Common myeloid progenitor, CD34-positive (primary cell): ENCODE results near the gene SPEF2.

ENCODE experiments used
- CTCF ChIA-PET: fragments of 350-600 bp; sonication (Branson Sonifier 250); formaldehyde crosslinking; loops from one replicate; lab custom pipeline; 2021; ENCODE audit warnings: antibody characterized with exemption; lab: Charles Lee
- POLR2A ChIA-PET: fragments of 350-600 bp; sonication (Branson Sonifier 250); formaldehyde crosslinking; loops from one replicate; lab custom pipeline; 2021; ENCODE audit warnings: antibody characterized with exemption; lab: Charles Lee
- DNase-seq, 3 donors: peaks; one replicate each; pipeline versions ENCODE4 v3.0.0 to v3.0.0-alpha.2; 2013
- H3K27ac ChIP-seq, 2 experiments: 1 replicate in 1 of 2; 2 replicates in 1 of 2; pipeline ENCODE4 v1.7.0; 2013; ENCODE audit warnings: inconsistent platforms in 2 of 2, low read length in 2 of 2, mild to moderate bottlenecking in 2 of 2, low read depth in 1 of 2, moderate library complexity in 1 of 2; ENCODE audit not compliant: severe bottlenecking in 2 of 2, insufficient read depth in 1 of 2, poor library complexity in 1 of 2
- H3K27me3 ChIP-seq, 5 experiments: replicated peaks in 2 of 5; 1 replicate in 3 of 5; 2 replicates in 2 of 5; pipeline versions ENCODE4 v1.6.1 to v1.7.0; 2013; ENCODE audit warnings: low read length in 4 of 5, mild to moderate bottlenecking in 2 of 5, moderate library complexity in 2 of 5, inconsistent platforms in 1 of 5; ENCODE audit not compliant: insufficient read depth in 5 of 5, control insufficient read depth in 4 of 5
- H3K36me3 ChIP-seq, 4 experiments: 1 replicate in 2 of 4; 2 replicates in 2 of 4; pipeline versions ENCODE4 v1.6.1 to v1.7.0; 2013; ENCODE audit warnings: low read length in 3 of 4, control low read depth in 1 of 4, mild to moderate bottlenecking in 1 of 4; ENCODE audit not compliant: control insufficient read depth in 4 of 4, insufficient read depth in 4 of 4
- H3K4me1 ChIP-seq, 4 experiments: 1 replicate in 3 of 4; 2 replicates in 1 of 4; pipeline versions ENCODE4 v1.6.1 to v1.7.1; 2013; ENCODE audit warnings: low read length in 3 of 4, mild to moderate bottlenecking in 3 of 4, control low read depth in 1 of 4, inconsistent platforms in 1 of 4, moderate library complexity in 1 of 4; ENCODE audit not compliant: control insufficient read depth in 4 of 4, insufficient read depth in 4 of 4; ENCODE audit errors: control extremely low read depth in 1 of 4
- H3K4me3 ChIP-seq, 7 experiments: 1 replicate in 4 of 7; 2 replicates in 3 of 7; pipeline versions ENCODE4 v1.5.1 to v1.7.0; 2013; ENCODE audit warnings: mild to moderate bottlenecking in 7 of 7, low read length in 6 of 7, moderate library complexity in 6 of 7, inconsistent platforms in 2 of 7, low read depth in 2 of 7, control low read depth in 1 of 7; ENCODE audit not compliant: insufficient read depth in 4 of 7, control insufficient read depth in 1 of 7; ENCODE audit errors: extremely low read depth in 1 of 7
- H3K9me3 ChIP-seq, 5 experiments: 1 replicate in 4 of 5; 2 replicates in 1 of 5; pipeline versions ENCODE4 v1.6.1 to v1.7.1; 2013; ENCODE audit warnings: low read length in 4 of 5, mild to moderate bottlenecking in 2 of 5, inconsistent platforms in 1 of 5, low read depth in 1 of 5, moderate library complexity in 1 of 5; ENCODE audit not compliant: control insufficient read depth in 4 of 5, insufficient read depth in 2 of 5; ENCODE audit errors: control extremely low read depth in 1 of 5
- WGBS: methylation state at CpG from one replicate; pipeline ENCODE4 v1.1.5; 2013; ENCODE audit not compliant: insufficient coverage; 5-methylcytosine and 5-hydroxymethylcytosine counted together

The SPEF2 gene

GRCh38 chr5:35780236-35780635, 162.6 kb downstream of the SPEF2 start:
- no peak for DNase-seq
- ChIA-PET CTCF (interaction anchor here (0.7 to 9.0 kb wide), 8 partner anchors 11 to 168 kb away, joined by 3 to 127 read pairs (median 4); no protein-coding TSS in a partner anchor), POLR2A (interaction anchor here (0.9 kb wide), 1 partner anchor 120 kb away, joined by 3 read pairs; no protein-coding TSS in a partner anchor)
- no peaks in the 10 kb centered on the region for H3K9me3 ChIP-seq
- WGBS = 92% methylated on average over 4 of the region's 6 CpGs
- peaks cover 0 to 14% (median 7%) of the 10 kb centered on the region in 4 experiments for H3K4me1 ChIP-seq
- no peaks in the 10 kb centered on the region for H3K27me3 ChIP-seq
- H3K36me3 ChIP-seq = no peaks in the 10 kb centered on the region
- H3K4me3 ChIP-seq = no peak overlapping the region
- H3K27ac ChIP-seq = no peak overlapping the region

DNA sequence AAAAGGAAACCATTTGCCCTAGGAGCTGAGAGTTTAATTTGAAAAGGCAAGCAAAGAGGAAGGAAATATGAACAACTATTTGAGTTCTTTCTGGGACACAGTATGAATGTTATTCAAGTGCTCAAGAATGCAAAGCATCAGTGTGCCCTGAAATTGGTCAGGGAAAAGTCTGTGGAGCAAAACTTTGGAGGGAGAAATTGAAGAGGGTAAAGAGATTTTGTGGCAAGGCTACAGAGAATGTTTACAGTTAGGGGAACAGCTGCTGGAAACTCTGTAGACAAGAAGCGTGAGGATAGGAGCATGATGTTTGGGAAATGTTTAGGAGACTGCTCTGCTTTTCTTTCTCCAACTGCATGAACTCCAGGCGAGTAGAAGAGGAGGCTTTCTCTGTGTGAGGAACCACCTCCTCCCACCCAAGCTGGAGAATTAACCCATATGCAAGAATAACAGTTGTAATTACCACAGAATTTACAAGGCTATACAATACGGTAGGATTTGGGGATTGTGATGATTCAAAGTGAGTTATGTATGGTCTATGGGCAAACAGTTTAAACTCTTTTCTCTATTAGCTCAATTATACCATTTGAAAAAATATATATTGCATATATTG, 163.6 kb downstream of the SPEF2 start:
- Histone ChIP-seq H3K9me3 (no peaks in the 10 kb centered on the region), H3K27ac (no peak overlapping the region), H3K36me3 (no peaks in the 10 kb centered on the region), H3K4me3 (no peak overlapping the region), H3K27me3 (no peaks in the 10 kb centered on the region), H3K4me1 (peaks cover 0 to 14% (median 7%) of the 10 kb centered on the region in 4 experiments)
- no peak for DNase-seq
- POLR2A ChIA-PET = interaction anchor here (0.9 kb wide), 1 partner anchor 121 kb away, joined by 3 read pairs; no protein-coding TSS in a partner anchor
- CTCF ChIA-PET = interaction anchor here (0.7 to 9.0 kb wide), 7 partner anchors 41 to 169 kb away, joined by 3 to 127 read pairs (median 4); no protein-coding TSS in a partner anchor
- WGBS = no CpG with 5 or more reads among the region's 3 CpGs

- ChIA-PET CTCF (interaction anchor here (9.0 kb wide), 1 partner anchor 143 kb away, joined by 127 read pairs; no protein-coding TSS in a partner anchor), POLR2A (no interaction called here)
- H3K9me3 ChIP-seq = no peaks in the 10 kb centered on the region
- H3K36me3 ChIP-seq = no peaks in the 10 kb centered on the region
- DNase-seq = no peak
- H3K4me3 ChIP-seq = no peak overlapping the region
- H3K27me3 ChIP-seq = no peaks in the 10 kb centered on the region
- H3K27ac ChIP-seq = no peak overlapping the region
- peaks cover 0 to 14% (median 7%) of the 10 kb centered on the region in 4 experiments for H3K4me1 ChIP-seq
- WGBS = 100% methylated on average over 1 of the region's 1 CpG
Measured at GRCh38 chr5:35783551-35783950, 165.9 kb downstream of the SPEF2 start.

DNA sequence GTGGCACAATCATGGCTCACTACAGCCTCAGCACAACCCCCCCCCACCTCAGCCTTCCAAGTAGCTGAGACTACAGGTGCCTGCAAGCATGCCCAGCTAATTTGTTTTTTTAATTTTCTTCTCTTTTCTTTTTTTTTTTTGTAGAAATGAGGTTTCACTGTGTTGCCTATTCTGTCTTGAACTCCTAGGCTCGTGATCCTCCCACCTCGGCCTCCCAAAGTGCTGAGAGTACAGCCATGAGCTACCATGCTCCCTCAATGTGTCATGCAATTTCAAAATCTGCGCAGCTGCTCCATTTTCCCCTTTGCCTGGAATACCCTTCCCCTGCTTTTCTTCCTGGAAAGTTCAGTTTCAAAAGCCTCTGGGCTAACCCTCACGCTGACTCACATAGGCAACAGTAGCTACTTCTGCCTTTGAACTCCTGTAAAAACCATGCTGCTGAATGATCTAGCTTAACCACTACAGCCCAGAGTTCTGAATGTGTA, 168.0 kb downstream of the SPEF2 start:
- Histone ChIP-seq H3K9me3 (no peaks in the 10 kb centered on the region), H3K27me3 (no peaks in the 10 kb centered on the region), H3K27ac (no peak overlapping the region), H3K4me1 (peaks cover 0 to 13% (median 7%) of the 10 kb centered on the region in 4 experiments), H3K36me3 (no peaks in the 10 kb centered on the region), H3K4me3 (no peak overlapping the region)
- CTCF ChIA-PET = no interaction called here
- POLR2A ChIA-PET = no interaction called here
- WGBS = 93% methylated on average over 4 of the region's 4 CpGs
- DNase-seq = no peak

DNA sequence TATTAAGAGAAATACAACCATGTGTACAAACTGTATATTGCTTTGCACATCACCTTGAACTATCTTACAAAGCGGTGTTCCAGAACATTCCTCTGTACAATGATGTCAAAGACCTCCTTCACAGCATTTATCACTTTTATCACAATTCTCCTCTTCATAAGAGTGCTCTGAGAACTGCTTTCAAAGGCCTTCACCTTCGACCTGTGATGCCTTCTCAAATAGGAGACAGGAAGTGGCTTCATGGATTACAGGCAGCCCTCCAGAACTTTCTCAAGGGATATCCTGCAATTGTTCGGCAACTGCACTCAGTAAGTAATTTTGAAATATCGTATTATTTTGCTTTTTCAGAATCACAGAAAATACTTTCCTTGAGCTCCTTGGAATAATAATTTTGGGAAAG, 171.1 kb downstream of the SPEF2 start:
- no peak overlapping the region for H3K4me3 ChIP-seq
- no peak overlapping the region for H3K27ac ChIP-seq
- DNase-seq = no peak
- WGBS = 89% methylated on average over 2 of the region's 4 CpGs
- H3K27me3 ChIP-seq = no peaks in the 10 kb centered on the region
- ChIA-PET POLR2A (no interaction called here), CTCF (interaction anchor here (0.6 to 1.7 kb wide), 2 partner anchors 12 to 831 kb away, joined by 3 to 4 read pairs; no protein-coding TSS in a partner anchor)
- H3K36me3 ChIP-seq = no peaks in the 10 kb centered on the region
- H3K9me3 ChIP-seq = no peaks in the 10 kb centered on the region
- peaks cover 0 to 2% (median 0%) of the 10 kb centered on the region in 4 experiments for H3K4me1 ChIP-seq

GRCh38 chr5:35789732-35790456, 172.2 kb downstream of the SPEF2 start:
- DNase-seq = no peak
- peaks cover 0 to 2% (median 1%) of the 10 kb centered on the region in 4 experiments for H3K4me1 ChIP-seq

More at GRCh38 chr5:35789732-35790456, 172.2 kb downstream of the SPEF2 start:
- H3K36me3 ChIP-seq = no peaks in the 10 kb centered on the region
- POLR2A ChIA-PET = no interaction called here
- CTCF ChIA-PET = interaction anchor here (1.0 to 3.1 kb wide), 3 partner anchors 9 to 135 kb away, joined by 3 to 20 read pairs (median 3); no protein-coding TSS in a partner anchor
- H3K4me3 ChIP-seq = no peak overlapping the region
- no peak overlapping the region for H3K27ac ChIP-seq
- no peaks in the 10 kb centered on the region for H3K27me3 ChIP-seq
- 100% methylated on average over 3 of the region's 4 CpGs for WGBS
- H3K9me3 ChIP-seq = no peaks in the 10 kb centered on the region
